Endothelial cell of umbilical vein (primary cell): ENCODE data around the gene SGCD.

ENCODE experiments used
- CTCF ChIP-seq, 2 donors: IDR thresholded peaks; 1 replicate in 1 of 2; 2 replicates in 1 of 2; pipeline ENCODE4 v1.5.1; 2011; ENCODE audit warnings: low read length in 2 of 2, mild to moderate bottlenecking in 2 of 2, moderate library complexity in 2 of 2, control low read depth in 1 of 2, inconsistent platforms in 1 of 2, low read depth in 1 of 2; ENCODE audit not compliant: insufficient read depth in 1 of 2; ENCODE audit errors: extremely low read depth in 1 of 2
- POLR2A ChIP-seq: IDR thresholded peaks from 2 replicates; pipeline ENCODE4 v1.6.1; 2012; ENCODE audit warnings: low read depth, mild to moderate bottlenecking, control low read depth, low read length

GRCh38 chr5:156431956-156432829, 105.2 kb downstream of the SGCD start:
- TF ChIP-seq CTCF (IDR thresholded peaks at IDR 0.05; ENCODE audit: extremely low read depth in 1 of 2, insufficient read depth in 1 of 2, low read depth in 1 of 2, low read length in 2 of 2) (no peak), POLR2A (no peak)
